Stimulated activated CD8-positive, alpha-beta memory T cell treated with anti-CD3 and anti-CD28 coated beads, Interleukin-15, amount 100 ng/mL, for 1 hour (primary cell): ENCODE data around the gene SDK2.

Experiments
- DNase-seq: peaks from one replicate; pipeline ENCODE4 v3.0.0-alpha.2; 2020; ENCODE audit warnings: low read depth

SDK2 gene

GRCh38 chr17:73611630-73612029 is 32.6 kb downstream of the SDK2 start:
- DNase-seq = no peak

DNA sequence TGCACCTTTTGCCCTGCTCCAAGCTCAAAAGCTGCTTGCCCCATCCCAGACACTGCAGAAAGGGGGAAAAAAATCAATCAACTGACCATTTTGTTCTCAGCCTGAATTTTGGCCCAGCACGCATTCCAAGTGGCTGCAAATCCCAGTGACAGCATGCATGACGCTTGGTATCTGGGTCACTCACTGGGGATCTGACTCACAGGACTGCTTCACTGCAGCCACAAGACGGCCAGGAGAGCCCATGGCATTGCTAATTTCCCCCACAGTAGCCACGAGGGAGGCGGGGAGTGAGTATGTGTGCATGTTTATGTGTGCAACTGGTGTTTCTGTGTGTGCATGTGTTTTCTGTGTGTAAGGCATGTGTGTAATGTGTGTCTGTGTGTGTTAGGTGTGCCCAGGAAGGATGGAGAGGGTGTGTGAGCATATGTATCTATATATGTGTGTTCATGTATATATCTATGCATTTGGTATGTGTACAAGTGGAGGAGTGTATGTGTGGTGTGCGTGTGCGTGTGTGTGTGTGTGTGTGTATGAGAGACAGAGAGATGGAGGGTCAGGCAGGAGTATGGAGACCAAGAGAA is 33.8 kb downstream of the SDK2 start:
- DNase-seq = no peak

GRCh38 chr17:73609758-73610157 is 34.5 kb downstream of the SDK2 start:
- DNase-seq = no peak

- no peak for DNase-seq
Observed at GRCh38 chr17:73609060-73609459, 35.2 kb downstream of the SDK2 start.

- no peak for DNase-seq
Observed at GRCh38 chr17:73605444-73605843, 38.8 kb downstream of the SDK2 start.

- DNase-seq = no peak
Observed at GRCh38 chr17:73604476-73604875, 39.8 kb downstream of the SDK2 start.

DNA sequence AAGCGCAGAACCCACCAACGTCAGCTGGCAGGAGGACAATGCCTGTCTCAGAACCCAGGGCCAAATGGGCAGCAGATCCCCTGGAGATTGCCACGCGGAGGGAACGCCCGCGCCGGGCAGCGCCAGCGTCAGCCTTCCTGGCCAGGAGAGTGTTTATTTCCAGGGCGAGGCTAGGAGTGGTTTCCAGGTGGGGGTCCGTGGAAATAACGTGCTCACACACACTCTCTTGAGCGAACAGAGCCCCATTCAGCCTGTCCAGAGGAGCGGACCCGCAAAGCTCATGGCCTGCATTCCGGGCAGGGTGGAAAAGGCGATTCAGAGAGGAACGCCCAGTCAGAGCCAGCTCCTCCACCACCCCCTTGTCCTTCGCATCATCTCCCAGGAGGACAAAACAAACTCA is 40.3 kb downstream of the SDK2 start:
- no peak for DNase-seq

GRCh38 chr17:73600103-73600871 is 44.0 kb downstream of the SDK2 start:
- DNase-seq = no peak

GRCh38 chr17:73599599-73599998 is 44.6 kb downstream of the SDK2 start:
- DNase-seq = no peak

DNA sequence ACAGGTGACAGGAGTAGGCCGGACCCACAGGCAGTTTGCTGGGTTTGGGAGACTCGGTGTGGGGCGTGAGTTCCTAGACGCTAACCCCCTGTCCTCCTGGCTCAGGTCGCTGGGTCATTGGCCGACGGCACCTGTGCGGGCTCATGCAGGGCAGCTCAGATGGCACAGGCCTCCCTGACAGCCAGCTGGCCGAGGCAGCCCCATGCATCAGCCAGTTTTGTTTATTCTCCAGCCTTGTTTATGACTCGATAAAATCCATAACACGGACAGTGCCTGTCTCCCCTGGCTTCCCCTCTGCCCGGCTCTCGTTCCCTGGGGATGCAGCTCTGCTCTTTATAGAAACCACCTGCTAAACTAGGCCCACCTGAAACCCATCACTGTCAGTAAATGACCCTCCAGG is 46.0 kb downstream of the SDK2 start:
- no peak for DNase-seq

- no peak for DNase-seq
Observed at GRCh38 chr17:73595931-73596330, 48.3 kb downstream of the SDK2 start.

DNA sequence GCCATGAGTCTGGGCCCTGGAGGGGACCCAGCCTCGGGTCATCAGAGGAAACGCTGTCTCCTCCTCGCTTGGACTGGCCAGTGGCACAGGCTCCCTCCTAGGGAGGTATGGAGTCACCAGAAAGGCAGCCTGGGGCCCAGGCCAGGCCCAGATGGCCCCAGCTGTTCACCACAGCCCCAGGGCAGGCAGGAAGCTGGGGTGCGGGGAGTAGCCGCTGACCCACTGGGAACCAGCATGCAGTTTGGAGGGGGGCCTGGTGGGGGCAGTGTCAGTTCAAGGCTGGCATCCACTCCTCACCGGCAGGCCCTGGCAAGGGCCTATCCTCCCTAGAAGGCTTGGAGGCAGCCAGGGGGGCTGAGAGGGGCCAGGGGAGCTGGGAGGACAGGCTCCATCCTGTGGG is 48.8 kb downstream of the SDK2 start:
- DNase-seq = no peak

DNA sequence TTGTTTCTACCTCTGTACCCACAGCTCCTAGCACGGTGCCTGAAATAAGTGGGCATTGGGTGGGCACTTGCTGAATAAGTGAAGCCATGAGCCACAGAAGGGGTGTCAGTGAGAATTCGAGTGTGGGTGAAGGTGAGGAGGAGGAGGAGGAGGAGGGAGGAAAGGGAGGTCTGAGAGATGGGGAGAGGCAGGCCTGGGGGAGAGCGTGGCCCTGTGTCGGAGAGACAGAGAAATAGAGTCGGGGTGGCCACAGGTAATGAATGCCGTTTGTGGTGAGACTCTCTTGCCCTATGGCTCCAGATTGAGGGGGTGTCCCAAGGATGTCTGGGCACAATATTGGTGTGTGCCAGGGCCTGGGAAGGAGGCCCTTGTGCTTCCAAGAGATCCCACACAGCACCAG is 49.2 kb downstream of the SDK2 start:
- no peak for DNase-seq

- DNase-seq = no peak
Observed at GRCh38 chr17:73594598-73594997, 49.6 kb downstream of the SDK2 start.

DNA sequence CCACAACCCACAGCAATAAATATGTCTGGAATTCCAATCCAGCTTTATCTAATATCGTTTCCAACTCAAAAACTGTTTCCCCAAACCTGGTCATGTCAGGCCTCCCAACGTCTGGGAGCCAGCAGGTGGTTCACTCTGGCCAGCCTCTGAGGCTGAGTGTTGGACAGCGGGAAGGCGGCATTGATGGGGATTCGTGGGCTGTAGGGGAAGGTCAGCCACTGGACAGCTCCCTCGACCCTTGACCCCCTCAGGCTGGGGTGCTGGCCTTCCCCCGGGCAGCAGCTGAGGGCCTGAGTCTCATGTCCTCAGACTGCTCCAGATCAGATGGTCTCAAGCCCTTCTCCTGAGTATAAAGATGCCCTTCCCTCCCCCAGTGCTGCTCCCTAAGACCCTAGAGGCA is 50.2 kb downstream of the SDK2 start:
- DNase-seq = no peak

DNA sequence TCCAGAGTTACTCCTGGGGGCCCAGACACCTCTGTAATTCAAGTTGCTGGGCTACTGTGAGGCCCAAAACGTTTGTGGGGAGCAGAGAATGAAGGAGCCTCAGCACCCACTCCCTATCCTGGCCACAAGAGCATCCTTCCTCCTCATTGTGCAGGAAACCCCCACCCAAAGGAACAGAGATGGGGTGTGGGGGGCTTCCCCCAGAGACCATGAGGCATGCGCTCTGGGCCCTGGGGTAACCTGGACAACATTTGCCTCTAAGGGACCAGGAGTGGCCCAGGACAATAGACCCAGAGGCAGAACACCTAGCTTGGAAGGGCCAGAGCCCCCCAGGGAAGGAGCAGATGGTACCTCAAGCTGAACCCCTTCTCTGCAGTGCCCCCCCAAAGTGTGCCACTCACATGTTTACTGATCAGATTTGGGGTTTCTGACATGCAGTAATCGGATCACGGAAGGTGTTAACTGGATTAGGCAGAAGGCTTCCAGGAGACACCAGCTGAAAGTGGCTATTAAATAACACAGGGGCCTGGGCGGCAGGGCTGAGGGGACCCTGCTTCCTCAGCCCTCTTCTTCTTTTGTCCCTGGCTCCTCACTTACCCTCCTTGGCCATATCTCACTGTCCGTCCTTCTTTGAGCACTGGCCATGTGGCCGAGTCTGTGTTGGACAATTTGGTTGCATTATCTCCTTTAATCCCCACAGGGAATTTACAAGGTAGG is 50.8 kb downstream of the SDK2 start:
- DNase-seq = no peak

DNA sequence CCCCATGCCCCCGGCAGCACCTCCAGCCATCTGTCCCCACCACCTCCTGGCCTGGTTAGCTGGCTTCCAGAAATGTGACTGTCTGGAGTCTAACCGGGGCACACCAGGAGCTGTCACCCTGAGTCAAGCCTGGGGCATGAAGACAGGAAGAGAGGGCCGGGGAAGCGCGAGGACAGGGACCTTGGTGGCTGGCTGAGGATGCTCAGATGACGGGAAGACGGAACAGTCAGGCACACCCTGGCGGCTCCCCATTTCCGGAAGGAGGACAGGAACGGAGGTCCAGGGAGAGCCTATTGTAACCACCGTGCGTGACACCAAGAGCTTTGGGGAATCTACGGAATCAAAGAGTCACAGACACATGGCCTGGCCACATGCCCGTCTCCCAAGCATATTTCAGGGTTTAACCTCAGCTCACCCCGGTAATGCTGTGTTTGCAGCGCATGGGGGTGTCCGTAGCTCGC is 51.7 kb downstream of the SDK2 start:
- DNase-seq = no peak

- no peak for DNase-seq
Observed at GRCh38 chr17:73592079-73592415, 52.2 kb downstream of the SDK2 start.

GRCh38 chr17:73591296-73592078 is 52.8 kb downstream of the SDK2 start:
- no peak for DNase-seq

GRCh38 chr17:73589363-73589980 is 54.8 kb downstream of the SDK2 start:
- no peak for DNase-seq

DNA sequence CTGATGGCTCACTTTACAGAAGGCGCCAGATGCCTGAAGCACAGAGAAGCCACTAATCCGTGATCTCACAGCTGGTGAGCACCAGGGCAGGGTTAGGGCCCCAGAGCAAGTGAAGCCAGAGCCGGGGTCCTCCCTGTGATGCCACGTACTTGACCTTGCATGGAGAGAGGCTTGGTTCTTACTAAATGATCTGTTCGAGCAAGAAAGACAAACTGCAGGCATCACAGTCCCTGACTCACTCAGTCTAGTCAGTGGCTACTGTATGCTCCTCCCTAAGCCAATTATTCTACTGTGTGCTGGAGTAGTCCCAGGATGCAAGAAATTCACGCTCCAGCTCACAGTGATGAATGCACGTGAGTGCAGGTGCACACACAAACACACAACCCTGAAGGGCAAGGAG is 55.4 kb downstream of the SDK2 start:
- no peak for DNase-seq

GRCh38 chr17:73588301-73588846 is 55.9 kb downstream of the SDK2 start:
- no peak for DNase-seq
